Fibroblast of lung (primary cell): ENCODE results near the gene LNX2. TPM values are rescaled to one million over a fixed set of nuclear protein-coding genes. Genes with fewer than 3 reads are reported as not detected.

Experiments
- DNase-seq, 2 donors: peaks; one replicate each; pipeline versions ENCODE4 v3.0.0 to v3.0.0-alpha.2; 2010; ENCODE audit warnings: low read depth in 2 of 2
- H2AFZ ChIP-seq: 2 replicates; pipeline ENCODE4 v1.5.1; 2012; ENCODE audit warnings: low read length, control low read depth, inconsistent platforms
- H3K27ac ChIP-seq: 2 replicates; pipeline ENCODE4 v1.5.1; 2011; ENCODE audit warnings: low read length, control low read depth; ENCODE audit not compliant: insufficient read depth
- H3K27me3 ChIP-seq: 2 replicates; pipeline ENCODE4 v1.5.1; 2011; ENCODE audit warnings: mild to moderate bottlenecking, low read length; ENCODE audit not compliant: control insufficient read depth, insufficient read depth
- H3K36me3 ChIP-seq: 2 replicates; pipeline ENCODE4 v1.5.1; 2011; ENCODE audit warnings: low read length; ENCODE audit not compliant: control insufficient read depth, insufficient read depth
- H3K4me1 ChIP-seq: 2 replicates; pipeline ENCODE4 v1.5.1; 2011; ENCODE audit warnings: low read length; ENCODE audit not compliant: control insufficient read depth, insufficient read depth; ENCODE audit errors: extremely low read depth
- H3K4me2 ChIP-seq: 2 replicates; pipeline ENCODE4 v1.5.1; 2011; ENCODE audit warnings: low read length, control low read depth; ENCODE audit not compliant: insufficient read depth; ENCODE audit errors: extremely low read depth
- H3K4me3 ChIP-seq, 4 experiments: fragments of 200-600 bp in 1 of 4; sonication (generic) in 1 of 4; replicated peaks in 1 of 4; 2 replicates each; pipeline ENCODE4 v1.5.1; 2011 to 2016; ENCODE audit warnings: low read length in 4 of 4, low read depth in 3 of 4, mild to moderate bottlenecking in 3 of 4, control low read depth in 2 of 4, inconsistent platforms in 1 of 4, mixed read lengths in 1 of 4; ENCODE audit not compliant: insufficient read depth in 1 of 4; ENCODE audit errors: control extremely low read depth in 1 of 4
- H3K79me2 ChIP-seq: 2 replicates; pipeline ENCODE4 v1.5.1; 2012; ENCODE audit warnings: mild to moderate bottlenecking, low read length, inconsistent platforms; ENCODE audit not compliant: control insufficient read depth, insufficient read depth
- H3K9ac ChIP-seq: 2 replicates; pipeline ENCODE4 v1.5.1; 2011; ENCODE audit warnings: mild to moderate bottlenecking, low read length, control low read depth; ENCODE audit not compliant: insufficient read depth
- H3K9me3 ChIP-seq: 2 replicates; pipeline ENCODE4 v1.5.1; 2012; ENCODE audit warnings: low read depth, low read length; ENCODE audit not compliant: control insufficient read depth, insufficient read depth
- H4K20me1 ChIP-seq: 2 replicates; pipeline ENCODE4 v1.5.1; 2011; ENCODE audit warnings: low read length; ENCODE audit not compliant: control insufficient read depth, insufficient read depth; ENCODE audit errors: extremely low read depth
- CTCF ChIP-seq, 2 donors: IDR thresholded peaks in 1 of 2; conservative IDR thresholded peaks in 1 of 2; 1 replicate in 1 of 2; 2 replicates in 1 of 2; pipeline ENCODE4 v1.5.1; 2011 to 2012; ENCODE audit warnings: low read length in 2 of 2, control low read depth in 1 of 2, inconsistent platforms in 1 of 2, low read depth in 1 of 2, mild to moderate bottlenecking in 1 of 2
- EZH2 ChIP-seq: IDR thresholded peaks from 2 replicates; pipeline ENCODE4 v1.5.1; 2012; ENCODE audit warnings: low read length, control low read depth, mild to moderate bottlenecking; ENCODE audit errors: missing control alignments
- polyA plus RNA-seq, 2 donors: library from polyadenylated mRNA; depleted of rRNA in 1 of 2; stranded (reverse) in 1 of 2; unstranded in 1 of 2; fragments of >200 nt; gene quantifications; 2 replicates each; pipeline ENCODE4 v1.2.1, GENCODE V29; 2011 to 2012; ENCODE audit warnings: missing spikeins in 1 of 2
- total RNA-seq: library from RNA; depleted of rRNA; stranded (reverse); fragments of >200 nt; gene quantifications from 2 replicates; pipeline ENCODE4 v1.2.1, GENCODE V29; 2014

Gene LNX2
- total and polyA plus RNA-seq, 2 donors (not counting 1 experiment from before 2014, with no cell fraction given) = 6.0 to 7.6 TPM

DNA sequence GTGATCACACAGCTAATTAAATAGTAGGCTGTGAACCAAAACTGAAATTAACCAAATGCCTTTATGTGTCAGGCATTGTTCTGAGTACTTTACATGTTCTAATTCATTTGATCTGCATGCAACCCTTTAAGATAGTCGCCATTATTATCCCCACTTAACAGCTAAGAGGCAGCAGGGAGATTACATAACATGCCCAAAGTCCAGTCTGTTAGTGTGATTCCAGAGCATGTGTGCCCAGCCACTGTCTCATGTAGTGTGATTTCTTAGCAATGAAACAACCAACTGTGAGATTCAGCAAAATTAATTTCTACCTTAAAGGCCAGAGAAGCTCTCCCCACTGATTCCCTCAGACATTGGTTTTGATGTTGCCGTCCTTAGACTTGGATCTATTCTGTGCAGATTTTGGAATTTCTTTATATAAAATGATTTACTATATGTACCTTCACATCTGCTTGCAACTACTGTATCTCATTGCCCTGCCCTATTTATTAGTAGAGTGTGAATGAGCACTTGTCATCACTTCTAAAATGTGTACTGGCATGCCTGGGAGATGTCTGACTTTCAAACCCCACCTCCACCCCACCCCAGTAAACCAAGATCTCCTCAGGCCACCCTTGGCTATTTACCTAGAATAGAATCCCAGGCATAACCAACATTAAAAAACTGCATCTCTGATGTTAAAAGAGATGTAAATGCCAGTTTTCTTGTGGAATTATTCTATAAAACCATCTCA lies 42.6 kb upstream of the LNX2 start:
- H3K9me3 ChIP-seq = no peaks in the 10 kb centered on the region
- no peaks in the 10 kb centered on the region for H3K27me3 ChIP-seq
- no peak overlapping the region for H3K9ac ChIP-seq
- H3K4me2 ChIP-seq = no peak overlapping the region
- H3K4me1 ChIP-seq = peaks cover 5% of the 10 kb centered on the region
- H3K27ac ChIP-seq = no peak overlapping the region
- H4K20me1 ChIP-seq = no peaks in the 10 kb centered on the region
- no peak overlapping the region for H3K4me3 ChIP-seq
- TF ChIP-seq CTCF (conservative IDR thresholded peaks at IDR 0.05 in 1 of 2, IDR thresholded peaks at IDR 0.05 in 1 of 2; ENCODE audit: low read depth in 1 of 2, low read length in 2 of 2) (no peak), EZH2 (no peak)
- H2AFZ ChIP-seq = no peak overlapping the region
- no peak for DNase-seq
- H3K79me2 ChIP-seq = no peaks in the 10 kb centered on the region
- H3K36me3 ChIP-seq = no peaks in the 10 kb centered on the region

DNA sequence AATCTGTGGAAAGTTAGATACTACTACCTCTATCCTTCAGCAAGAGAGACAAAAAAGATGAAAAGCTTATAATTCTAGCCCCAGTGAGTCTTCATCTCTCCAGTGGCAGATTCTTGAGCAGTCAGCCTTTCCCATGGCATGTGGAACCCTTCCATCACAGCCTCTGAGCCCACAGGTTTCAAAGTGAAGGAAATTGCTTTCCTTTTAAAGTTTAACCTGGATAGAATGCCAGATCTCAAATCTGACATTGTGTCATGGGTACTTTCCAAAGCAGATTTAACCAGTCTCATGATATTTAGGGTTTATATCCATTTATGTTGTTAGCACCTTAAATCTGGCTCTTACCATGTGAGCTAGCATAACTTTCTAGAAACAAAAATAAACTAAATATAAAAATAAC lies 40.7 kb upstream of the LNX2 start:
- peaks cover 5% of the 10 kb centered on the region for H3K4me1 ChIP-seq
- no peaks in the 10 kb centered on the region for H3K36me3 ChIP-seq
- no peak overlapping the region for H2AFZ ChIP-seq
- H3K9me3 ChIP-seq = no peaks in the 10 kb centered on the region
- H3K4me3 ChIP-seq = no peak overlapping the region
- H4K20me1 ChIP-seq = no peaks in the 10 kb centered on the region
- no peaks in the 10 kb centered on the region for H3K79me2 ChIP-seq
- H3K4me2 ChIP-seq = no peak overlapping the region
- no peak for DNase-seq
- no peak overlapping the region for H3K27ac ChIP-seq
- no peak for TF ChIP-seq EZH2
- TF ChIP-seq CTCF (conservative IDR thresholded peaks at IDR 0.05 in 1 of 2, IDR thresholded peaks at IDR 0.05 in 1 of 2; ENCODE audit: low read depth in 1 of 2, low read length in 2 of 2) = no peak
- no peaks in the 10 kb centered on the region for H3K27me3 ChIP-seq
- H3K9ac ChIP-seq = no peak overlapping the region

DNA sequence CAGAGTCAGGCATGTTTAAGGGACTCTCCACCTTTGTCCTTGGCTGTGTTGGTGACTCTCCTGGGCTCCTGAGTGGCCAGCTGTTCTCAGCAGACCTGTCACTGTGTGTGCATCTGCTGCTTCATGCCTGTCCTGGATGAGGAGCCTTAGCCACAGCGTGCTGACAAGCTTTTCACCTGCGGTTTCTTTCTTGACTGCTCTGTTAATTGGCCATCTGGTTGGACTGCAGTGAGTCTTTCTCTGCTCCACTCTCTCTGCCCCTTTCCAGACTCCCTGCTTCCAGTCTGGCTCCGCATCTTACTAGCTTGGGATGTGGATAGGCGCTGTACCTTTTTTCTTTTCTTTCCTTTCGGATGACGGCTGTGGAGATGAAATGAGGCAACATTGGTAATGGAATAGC lies 40.2 kb upstream of the LNX2 start:
- no peak for TF ChIP-seq CTCF (conservative IDR thresholded peaks at IDR 0.05 in 1 of 2, IDR thresholded peaks at IDR 0.05 in 1 of 2; ENCODE audit: low read depth in 1 of 2, low read length in 2 of 2)
- TF ChIP-seq EZH2 = no peak
- no peak overlapping the region for H2AFZ ChIP-seq
- no peaks in the 10 kb centered on the region for H3K79me2 ChIP-seq
- no peaks in the 10 kb centered on the region for H3K9me3 ChIP-seq
- no peaks in the 10 kb centered on the region for H3K27me3 ChIP-seq
- H3K36me3 ChIP-seq = no peaks in the 10 kb centered on the region
- H3K27ac ChIP-seq = no peak overlapping the region
- peaks cover 5% of the 10 kb centered on the region for H3K4me1 ChIP-seq
- no peaks in the 10 kb centered on the region for H4K20me1 ChIP-seq
- no peak overlapping the region for H3K4me2 ChIP-seq
- H3K9ac ChIP-seq = no peak overlapping the region
- DNase-seq = no peak
- H3K4me3 ChIP-seq = no peak overlapping the region
